GM21737 (cell line): ENCODE measurements around the gene ASB4.
"Not testable (repeated sequence)": the region's sequence is repeated elsewhere in the genome, so short reads cannot be mapped to it uniquely, and the experiment has no call there.

Source experiments
- ATAC-seq: cut with Tn5 transposase; IDR thresholded peaks from one replicate; pipeline ENCODE4 v1.9.1; 2021; ENCODE audit warnings: mild to moderate bottlenecking, moderate library complexity; ENCODE audit not compliant: unreplicated experiment

ASB4 gene

DNA sequence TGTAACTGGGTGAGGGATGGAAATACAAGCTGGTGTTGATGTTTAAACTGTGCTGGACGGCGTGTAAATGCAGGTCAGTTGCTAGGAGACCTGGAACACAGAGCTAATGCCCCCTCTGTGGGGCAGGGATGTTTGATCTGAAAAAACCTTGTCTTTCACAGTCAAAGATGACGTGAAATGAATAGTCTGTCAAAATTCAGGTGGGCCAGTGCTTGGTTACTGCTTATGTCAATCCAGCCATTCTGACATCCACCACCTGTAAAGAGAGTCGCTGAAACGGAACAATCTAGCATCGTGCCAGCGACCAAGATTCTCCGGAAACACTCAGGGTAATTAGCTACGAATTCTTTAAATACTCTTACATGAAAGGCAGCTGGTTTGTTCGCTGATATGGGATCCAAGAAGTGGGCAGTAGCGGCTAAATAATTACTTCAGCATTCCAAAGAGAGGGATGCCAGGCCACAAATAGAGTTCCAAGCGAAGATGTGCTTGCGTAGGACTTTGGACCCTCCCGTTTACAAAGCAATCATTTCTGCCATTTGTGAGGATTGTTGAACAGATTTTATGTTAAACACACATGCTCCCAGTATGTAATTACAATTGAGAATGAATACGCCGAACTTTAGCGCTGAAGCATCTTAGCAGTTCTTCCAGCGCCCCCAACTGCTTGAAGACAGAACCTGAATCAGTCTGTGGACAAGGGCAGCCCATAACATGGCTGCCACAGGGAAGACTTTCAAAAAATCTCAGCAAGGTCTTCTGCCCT, 7.3 kb upstream of the ASB4 start:
- ATAC-seq = no peak

DNA sequence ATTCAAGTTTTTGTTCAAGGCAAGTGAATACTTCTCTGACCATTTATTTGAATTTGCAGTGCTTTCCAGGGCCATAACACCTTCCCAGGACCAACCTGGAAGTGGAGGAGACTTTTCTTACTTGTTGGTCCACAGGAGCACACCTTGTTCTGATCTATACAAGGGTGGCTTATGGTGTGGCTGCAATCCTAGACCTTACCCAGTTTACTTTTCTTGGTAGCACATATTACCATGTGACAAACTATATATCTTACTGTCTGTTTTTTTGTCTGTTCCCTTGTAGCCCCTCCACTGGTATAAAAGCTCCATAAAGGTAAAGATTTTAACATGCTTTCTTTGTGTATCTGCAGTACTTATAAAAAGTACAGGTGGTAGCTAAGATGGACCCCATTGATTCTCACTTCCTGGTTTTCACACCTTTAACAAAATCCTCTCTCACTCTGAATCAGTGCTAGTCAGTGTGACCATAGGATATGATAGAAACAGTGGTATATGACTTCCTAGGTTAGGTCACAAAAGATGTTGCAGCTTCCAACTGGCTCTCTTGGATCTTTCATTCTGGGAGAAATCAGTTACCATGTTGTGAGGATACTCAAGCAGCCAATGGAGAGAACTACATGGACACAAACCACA, 5.6 kb upstream of the ASB4 start:
- no peak for ATAC-seq

DNA sequence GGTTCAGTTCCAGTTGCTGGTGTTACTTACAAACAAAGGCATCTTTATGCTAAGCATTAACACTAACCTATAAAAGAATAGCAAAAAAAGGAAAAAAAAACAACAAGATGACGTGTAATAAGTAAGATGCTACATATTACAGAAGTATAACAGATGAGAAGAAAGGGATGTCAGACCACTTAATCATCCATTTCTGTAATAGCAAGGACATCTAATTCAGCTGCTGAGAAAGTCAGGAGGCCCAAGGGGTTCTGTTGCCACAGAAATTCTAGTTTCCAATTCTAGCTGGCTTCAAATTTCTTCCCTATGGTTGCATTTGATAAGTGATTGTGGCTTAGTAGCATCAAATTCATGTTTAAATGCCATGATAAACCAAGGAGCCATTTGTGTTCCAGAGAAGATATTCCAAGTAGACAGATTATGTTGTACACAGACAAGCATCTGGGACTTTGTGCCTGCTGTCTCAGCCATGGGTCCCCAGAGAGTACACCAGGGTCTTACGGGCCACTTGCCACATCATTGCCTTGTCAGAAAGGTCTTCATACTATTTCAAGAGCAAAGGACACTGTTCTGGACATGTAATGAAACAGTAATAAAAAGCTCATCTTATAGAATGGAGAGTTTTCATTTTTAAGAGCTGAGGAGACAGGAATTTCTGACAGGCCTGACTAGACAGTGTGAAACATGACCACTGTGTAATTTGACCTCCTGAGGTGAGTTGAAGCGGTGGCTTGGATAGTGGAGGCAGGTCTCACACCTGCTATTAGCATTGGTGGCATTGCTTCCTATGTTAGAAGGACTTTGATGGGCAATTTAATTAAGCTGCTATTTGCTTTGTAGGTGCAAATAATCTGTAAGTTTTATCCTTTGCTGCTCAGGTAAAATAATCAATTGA, 4.2 kb upstream of the ASB4 start:
- ATAC-seq = no peak

DNA sequence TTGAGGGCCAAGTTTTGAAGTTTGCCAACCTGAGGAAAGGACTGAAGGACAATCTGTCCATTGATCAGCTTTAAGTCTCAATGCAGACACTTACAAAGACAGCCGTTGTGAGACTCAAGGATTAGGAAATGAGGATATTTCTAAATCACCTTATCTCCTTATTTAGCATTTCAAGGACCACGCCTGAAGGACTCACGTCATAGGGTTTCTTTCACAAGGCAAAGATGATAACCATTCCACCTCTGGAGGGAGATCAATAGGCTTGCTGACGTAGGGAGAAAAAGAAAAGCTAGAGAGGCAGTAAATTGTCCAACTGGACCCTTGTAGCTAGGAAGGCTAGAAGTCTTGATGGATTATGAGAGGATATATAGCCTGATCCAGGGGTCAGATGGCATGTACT, 3.3 kb upstream of the ASB4 start:
- no peak for ATAC-seq

DNA sequence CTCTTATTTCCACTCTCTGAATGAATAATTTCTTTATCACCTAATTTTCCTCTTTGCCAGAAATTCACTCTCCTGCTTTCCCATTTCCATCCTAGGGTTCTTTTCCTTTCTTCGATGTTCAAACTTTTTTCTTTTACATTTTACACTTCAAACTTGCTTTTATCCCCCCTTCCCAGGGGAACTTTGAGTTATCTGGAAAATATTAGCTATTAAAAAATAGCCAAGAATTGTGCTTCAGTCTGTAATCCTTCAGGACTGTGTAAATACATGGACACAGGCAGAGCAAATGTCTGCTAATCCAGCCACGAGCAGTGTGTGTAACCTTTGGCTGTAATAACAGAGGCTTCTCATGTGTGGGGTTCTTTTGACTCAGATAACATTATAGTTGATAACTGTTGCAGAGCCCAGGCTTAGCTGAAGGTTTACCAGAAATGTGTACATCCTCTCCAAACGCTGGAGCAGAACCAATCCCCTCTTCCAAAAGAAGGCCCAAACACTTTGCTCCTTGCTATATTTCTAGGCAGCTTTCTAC, 4.6 kb downstream of the ASB4 start:
- no peak for ATAC-seq

DNA sequence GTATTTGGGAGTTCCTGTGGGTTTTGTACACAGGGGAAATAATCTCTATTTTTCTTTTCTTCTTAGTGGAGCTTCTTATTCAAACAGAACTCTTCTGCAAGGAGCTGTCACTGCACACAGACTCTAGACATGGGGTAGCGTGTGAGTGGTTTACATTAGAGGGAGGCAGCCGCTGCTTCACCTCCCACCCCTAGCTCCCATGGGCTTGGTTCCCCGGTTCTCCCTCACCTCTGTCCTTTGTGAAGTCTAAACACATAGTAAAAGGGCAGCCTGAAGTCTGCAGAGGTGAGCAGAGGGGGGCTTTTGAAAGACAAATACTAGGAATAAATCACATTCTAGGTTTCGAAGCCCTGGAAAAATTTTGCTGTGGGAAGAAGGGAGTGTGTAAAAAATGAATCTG, 5.5 kb downstream of the ASB4 start:
- ATAC-seq = no peak

DNA sequence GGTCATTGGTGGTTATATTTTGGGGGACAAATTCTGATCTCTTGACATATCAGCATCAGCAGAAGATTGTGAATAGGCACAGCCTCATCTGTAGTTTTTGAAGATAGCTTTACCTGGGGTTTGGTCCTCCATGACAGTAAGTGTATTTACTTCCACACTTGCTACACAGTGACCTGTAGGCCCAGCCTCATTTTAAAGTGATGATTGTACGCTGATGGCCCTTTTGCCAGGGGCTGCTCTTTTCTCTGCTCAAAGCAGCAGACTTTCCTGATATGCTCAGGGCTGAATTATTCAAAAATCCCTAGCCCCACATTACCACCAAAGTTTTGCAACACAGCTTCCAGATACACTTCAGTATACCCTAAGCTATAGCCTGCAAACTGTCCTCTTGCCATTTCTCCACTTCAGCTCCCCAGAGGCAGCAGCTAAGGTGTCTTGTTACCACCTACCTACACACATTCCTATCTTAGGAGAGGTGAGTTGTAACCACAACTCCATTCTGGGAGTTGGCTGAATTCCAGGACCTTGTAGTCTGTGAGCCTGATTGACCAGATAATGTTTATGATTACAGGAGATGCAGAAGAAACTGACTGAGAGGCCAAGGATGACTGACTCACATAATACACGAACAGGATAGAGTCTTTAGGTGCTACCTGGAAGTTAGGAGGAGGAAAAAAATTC, 6.0 kb downstream of the ASB4 start:
- ATAC-seq = no peak

DNA sequence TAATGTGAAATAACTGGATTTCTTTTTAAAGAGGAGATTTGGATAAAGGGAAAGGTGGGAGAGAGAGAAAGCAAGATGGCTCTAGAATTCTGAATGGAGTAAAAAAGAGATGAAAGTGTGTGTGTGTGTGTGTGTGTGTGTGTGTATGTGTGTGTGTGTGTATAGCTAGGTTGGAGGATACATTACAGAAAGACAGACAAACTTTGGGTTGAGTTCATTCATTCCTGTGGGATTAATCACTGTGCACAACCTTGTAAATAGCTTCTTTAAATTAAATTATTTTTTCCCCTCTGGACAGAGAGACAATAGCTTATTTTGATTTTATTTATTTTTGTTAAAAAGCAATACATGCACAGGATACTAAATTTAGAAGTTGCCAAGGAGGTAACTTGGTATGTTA, 7.5 kb downstream of the ASB4 start:
- no peak for ATAC-seq

DNA sequence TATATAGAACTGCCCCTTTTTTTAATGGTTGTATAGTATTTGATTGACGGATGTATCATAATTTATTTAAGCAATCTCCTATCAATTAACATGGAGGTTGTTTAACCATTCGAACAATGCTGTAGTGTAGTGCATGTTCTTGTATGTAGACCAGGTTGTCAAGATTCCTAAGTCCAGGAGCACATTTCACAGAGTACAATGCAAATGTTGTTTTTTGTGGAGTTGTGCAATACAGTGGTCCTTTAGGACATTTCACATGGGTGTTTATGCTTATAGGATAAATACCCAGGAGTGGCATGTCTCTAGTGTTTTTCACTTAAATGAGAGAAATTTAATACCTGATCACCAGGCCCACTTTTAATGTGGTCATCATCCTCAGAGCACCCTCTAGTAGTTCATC, 8.1 kb downstream of the ASB4 start:
- ATAC-seq = no peak

DNA sequence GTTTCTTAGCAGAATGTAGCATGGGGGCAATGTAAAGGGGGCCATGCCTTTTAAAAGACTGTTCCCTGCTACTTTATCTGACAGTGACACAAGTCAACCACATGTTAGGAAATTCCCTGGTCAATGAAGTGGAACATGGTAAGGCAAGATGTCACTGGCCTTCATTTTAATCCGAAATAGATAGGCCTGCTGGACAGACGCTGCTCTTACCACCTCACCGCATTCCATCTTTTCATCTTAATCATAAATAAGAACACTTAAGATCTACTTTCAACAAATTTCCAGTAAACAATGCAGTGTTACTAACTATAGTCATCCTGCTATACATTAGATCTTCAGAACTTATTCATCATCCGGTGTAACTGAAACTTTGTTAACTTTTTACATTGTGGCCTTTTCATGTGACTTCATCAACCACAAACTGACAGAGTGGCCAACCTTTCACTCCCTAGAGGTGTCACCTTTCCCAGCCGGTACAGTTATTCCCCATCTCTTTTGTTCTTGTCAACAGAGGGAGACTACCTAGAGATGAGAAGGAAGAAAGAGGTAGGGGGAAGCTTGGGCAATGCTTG, 15.6 kb downstream of the ASB4 start:
- ATAC-seq = peak; percentile 92

DNA sequence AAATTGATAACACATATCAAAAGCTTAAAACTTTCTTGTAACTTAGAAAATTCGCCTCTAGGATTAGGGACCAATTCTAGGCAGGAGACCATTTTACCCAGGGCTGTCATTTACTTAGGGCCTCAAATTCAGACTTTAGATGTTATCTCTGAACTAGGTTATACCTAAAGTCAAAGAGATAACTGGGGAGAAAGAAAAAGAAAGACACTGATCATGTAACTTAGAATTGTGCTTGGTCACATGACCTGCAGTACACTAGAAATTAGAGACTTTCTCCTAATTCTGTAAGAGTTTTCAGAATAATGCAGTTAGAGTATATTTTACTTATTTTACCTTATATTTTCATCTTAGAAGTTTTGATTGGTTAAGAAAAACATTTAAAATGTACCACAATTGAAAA, 16.7 kb downstream of the ASB4 start:
- ATAC-seq = no peak

DNA sequence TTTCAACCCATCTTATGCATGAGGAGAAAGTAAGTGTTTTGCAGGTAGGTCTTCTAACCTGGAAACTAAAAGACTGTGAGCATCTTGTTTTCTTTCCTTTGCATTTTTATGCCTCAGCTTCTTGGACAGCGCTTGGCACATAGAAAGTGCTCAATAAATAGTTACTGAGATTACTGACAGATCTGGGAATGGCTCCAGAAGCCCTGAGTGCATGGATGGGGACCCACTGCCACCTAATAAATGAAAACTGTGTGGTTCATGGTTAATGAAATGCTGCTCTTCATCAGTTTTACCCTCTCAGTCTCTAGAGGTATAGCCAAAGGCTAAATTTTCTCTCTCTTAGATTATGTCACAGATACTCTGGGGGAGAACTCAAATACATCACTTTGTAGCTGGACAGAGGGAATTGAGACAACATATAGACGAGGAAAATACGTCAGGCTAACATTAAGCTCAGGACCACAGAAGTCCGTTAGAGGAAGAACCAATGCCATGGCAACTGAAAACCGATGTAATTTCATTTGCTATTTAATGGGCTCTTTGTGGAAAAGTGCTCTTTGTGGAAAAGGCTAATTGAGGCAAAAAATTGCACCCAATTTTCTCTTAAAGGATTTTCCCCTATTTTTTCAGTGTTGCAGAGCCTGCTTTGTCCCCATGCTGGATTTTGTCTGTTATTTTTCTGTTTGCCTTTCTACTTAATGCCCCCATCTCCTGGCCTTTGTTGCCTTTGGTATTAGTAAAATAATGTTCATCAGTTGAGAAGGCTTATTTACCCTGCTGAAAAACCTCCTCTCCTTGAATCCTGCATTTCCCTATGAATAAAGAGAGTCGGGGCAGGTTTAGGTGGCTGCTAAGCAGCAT, 17.8 kb downstream of the ASB4 start:
- ATAC-seq = no peak

DNA sequence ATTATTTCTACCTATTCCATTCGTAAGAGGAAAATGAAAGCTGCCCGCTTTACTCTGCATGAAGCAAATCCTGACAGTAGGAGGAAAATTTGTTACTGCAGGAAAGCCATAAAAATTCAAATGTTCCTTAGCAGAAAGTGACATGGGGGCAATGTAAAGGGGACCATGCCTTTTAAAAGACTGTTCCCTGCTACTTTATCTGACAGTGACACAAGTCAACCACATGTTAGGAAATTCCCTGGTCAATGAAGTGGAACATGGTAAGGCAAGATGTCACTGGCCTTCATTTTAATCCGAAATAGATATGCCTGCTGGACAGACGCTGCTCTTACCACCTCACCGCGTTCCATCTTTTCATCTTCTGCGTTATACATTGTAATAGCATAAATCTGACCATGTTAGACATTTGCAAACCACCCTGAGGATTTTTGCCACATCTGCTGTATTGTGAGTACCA, 18.4 kb downstream of the ASB4 start:
- ATAC-seq = not testable (repeated sequence)

DNA sequence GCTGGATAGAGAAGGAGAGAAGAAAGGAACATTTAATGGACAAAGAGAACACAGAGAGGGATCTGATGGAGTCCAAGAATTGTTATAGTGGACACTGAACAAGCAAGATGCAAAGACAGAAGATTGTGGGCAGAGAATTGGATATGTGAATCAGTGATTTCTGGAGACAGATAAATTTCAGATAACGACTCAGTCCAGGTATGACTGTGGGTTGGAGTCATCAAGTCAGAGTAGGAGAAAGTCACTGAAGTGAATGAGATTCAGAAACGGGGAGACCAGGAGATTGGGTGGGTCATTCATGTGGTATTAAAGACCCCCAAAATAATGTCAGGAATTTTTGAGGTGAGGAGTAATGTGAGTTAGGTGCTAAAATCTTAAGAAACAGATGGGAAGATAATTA, 23.0 kb downstream of the ASB4 start:
- ATAC-seq = no peak

DNA sequence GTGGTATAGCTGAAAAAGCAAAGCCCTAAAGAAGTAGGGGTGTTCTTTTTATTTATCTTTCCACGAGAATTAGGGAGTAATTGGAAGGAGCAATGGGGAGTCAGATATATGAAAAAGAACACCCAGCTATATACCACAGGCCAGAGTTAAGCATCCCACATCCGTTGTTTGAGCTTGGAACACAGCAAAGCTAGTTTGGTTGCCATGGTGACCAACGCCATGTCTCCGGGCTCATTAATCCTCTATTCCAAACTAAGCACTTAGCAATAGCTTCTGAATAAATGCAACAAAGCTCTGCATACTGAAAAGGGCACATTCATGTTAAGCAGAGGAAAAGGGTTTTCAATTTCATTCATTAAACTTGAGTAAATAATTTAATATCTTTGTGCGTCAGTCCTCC, 23.5 kb downstream of the ASB4 start:
- peak; percentile 47 for ATAC-seq

DNA sequence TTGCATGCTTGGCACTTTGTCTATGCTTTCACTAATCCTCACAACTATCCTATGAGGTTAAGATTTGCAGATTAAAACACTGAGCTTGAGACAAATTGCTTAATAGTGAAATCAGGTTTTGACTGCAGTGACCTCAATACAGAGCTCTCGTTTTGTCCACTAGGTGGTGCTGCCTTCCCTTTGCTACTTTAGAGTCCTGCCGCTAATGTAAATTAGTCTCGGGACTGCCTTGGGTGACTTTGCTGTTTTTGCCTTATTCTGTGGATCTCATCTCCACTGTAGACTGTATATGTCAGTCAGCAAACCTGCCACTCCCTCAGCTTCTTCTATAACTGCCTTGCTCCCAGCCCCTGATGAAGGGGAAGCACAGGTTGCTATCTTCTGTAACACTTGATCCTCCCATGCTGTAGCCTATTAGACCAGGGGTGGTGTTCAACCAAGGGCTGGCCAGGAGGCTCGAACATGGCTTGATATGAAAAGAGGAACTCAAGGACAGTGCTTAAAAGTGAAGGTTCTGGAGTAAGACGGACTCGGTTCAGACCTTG, 26.0 kb downstream of the ASB4 start:
- peak; percentile 89 for ATAC-seq

DNA sequence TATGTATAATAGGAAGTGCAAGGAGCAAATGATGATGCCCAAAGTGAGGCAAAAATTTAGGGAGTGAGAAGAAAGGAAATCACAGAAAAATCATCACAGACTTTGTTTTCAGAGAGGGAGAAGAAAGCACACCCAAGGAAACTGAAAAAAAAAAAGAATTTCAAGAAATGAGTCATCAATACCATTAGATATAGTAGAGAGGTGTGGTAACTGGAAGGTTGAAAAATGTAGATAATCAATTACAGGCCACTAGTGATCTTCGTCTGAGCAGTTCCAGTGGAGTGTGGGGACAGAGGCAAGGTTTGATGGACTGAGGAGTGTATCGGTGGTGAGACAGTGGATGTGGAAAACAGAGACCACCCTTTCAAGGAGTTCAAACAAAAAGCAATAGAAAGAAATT, 31.7 kb downstream of the ASB4 start:
- ATAC-seq = peak; percentile 77

DNA sequence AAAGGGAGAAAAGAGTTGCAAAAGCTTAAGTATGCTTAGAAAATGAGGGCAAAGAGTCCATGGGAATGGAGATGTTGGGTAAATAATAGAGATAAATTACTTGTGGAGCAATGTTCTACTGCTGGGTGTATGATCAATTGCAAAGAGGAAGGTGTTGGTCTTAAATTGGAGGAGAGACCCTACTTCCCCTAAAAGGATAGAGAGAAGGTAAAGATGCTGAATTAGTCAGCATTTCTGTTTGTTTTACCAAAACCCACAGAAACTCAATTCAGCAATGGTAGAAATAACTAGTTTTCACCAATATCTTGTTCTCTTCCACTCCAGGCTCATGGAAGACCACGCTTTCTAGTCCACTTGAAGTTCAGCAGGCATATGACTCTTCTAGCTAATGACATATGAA, 32.1 kb downstream of the ASB4 start:
- ATAC-seq = peak; percentile 37

DNA sequence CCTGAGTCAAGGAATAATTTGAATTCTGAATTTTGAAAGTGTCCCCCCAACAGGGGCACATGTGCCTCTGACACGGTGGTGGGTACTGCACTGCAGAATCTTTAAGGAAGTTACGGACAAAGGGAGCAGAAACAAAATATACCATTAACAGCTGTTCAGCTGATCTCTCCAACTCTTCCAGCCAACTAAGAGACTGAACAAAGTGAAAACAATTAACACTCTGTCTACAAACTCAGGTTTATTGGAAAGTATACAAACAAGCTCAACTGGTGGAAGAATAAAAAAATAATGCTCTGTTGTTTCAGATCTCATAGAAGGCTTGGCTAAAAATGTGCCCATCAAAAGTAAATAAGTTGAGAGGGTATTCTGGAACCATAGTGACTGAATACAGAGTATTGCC, 34.4 kb downstream of the ASB4 start:
- ATAC-seq = no peak
